Caco-2 (cell line): Measurements from ENCODE around the gene IGSF3. TPM values are rescaled to one million over a fixed set of nuclear protein-coding genes. Genes with fewer than 3 reads are reported as not detected.

ENCODE experiments used
- BruUV-seq: library from RNA; stranded (reverse); fragments of 400-500 nt; replicated peaks from 2 replicates; lab custom pipeline; 2021; lab: Mats Ljungman, UMichigan
- CTCF ChIA-PET: fragments of 300-600 bp; sonication (Branson Sonifier 250); formaldehyde crosslinking; loops from one replicate; lab custom pipeline; 2022; ENCODE audit warnings: antibody characterized with exemption; lab: Charles Lee
- POLR2A ChIA-PET: fragments of 300-600 bp; sonication (Branson Sonifier 250); formaldehyde crosslinking; loops from one replicate; lab custom pipeline; 2022; ENCODE audit warnings: antibody characterized with exemption; lab: Charles Lee
- DNase-seq, 2 experiments: peaks; one replicate each; pipeline versions ENCODE4 v3.0.0 to v3.0.0-alpha.2; 2020 to 2022
- H3K27me3 ChIP-seq: replicated peaks from 2 replicates; pipeline ENCODE4 v1.6.0; 2011; ENCODE audit warnings: low read length; ENCODE audit not compliant: control insufficient read depth, insufficient read depth
- H3K36me3 ChIP-seq: 2 replicates; pipeline ENCODE4 v1.5.1; 2011; ENCODE audit warnings: low read length; ENCODE audit not compliant: control insufficient read depth, insufficient read depth
- H3K4me1 ChIP-seq: fragments of 250-450 bp; sonication (Bioruptor Pico); 2 replicates; pipeline ENCODE4 v1.5.1; 2020; ENCODE audit warnings: mild to moderate bottlenecking
- H3K4me3 ChIP-seq: 2 replicates; pipeline ENCODE4 v1.5.1; 2011; ENCODE audit warnings: low read depth, mild to moderate bottlenecking, control low read depth, low read length
- H3K9me3 ChIP-seq: fragments of 250-450 bp; sonication (Bioruptor Pico); 2 replicates; pipeline ENCODE4 v1.5.1; 2020; ENCODE audit warnings: mild to moderate bottlenecking, moderate library complexity
- H3K27ac Mint-ChIP-seq: one replicate; pipeline ENCODE4 v1.8.0; 2022; ENCODE audit warnings: mixed read lengths; ENCODE audit not compliant: unreplicated experiment
- H3K27me3 Mint-ChIP-seq: one replicate; pipeline ENCODE4 v1.8.0; 2022; ENCODE audit warnings: mixed read lengths; ENCODE audit not compliant: insufficient read depth, unreplicated experiment
- H3K36me3 Mint-ChIP-seq: one replicate; pipeline ENCODE4 v1.8.0; 2022; ENCODE audit warnings: mild to moderate bottlenecking, mixed read lengths; ENCODE audit not compliant: insufficient read depth, unreplicated experiment
- H3K4me1 Mint-ChIP-seq: one replicate; pipeline ENCODE4 v1.8.0; 2022; ENCODE audit warnings: low read depth, mixed read lengths; ENCODE audit not compliant: unreplicated experiment
- H3K4me3 Mint-ChIP-seq: one replicate; pipeline ENCODE4 v1.8.0; 2022; ENCODE audit warnings: mild to moderate bottlenecking, moderate library complexity, mixed read lengths; ENCODE audit not compliant: unreplicated experiment
- H3K9me3 Mint-ChIP-seq: one replicate; pipeline ENCODE4 v1.8.0; 2022; ENCODE audit warnings: mixed read lengths; ENCODE audit not compliant: unreplicated experiment
- intact Hi-C: fragments of 100-400 bp; cut with micrococcal nuclease; formaldehyde crosslinking; loops from one replicate; pipeline ENCODE4 v1.10.0; 2022; ENCODE audit not compliant: unreplicated experiment
- total RNA-seq: library from RNA; stranded (reverse); gene quantifications from 2 replicates; pipeline ENCODE4 v1.2.3, GENCODE V29; 2022
- TF ChIP-seq, protein P1 (sequence below), 2 experiments: fragments of 200-600 bp in 1 of 2; IDR thresholded peaks; 1 replicate in 1 of 2; 2 replicates in 1 of 2; pipeline versions ENCODE4 v1.5.1 to v1.8.0; 2011 to 2022; ENCODE audit warnings: antibody characterized with exemption in 1 of 2, control low read depth in 1 of 2, inconsistent platforms in 1 of 2, low read depth in 1 of 2, low read length in 1 of 2, mild to moderate bottlenecking in 1 of 2, moderate library complexity in 1 of 2; ENCODE audit not compliant: insufficient read depth in 1 of 2, severe bottlenecking in 1 of 2, unreplicated experiment in 1 of 2

IGSF3 gene
- total RNA-seq, 1 experiment from 2014 or later: 24.0 TPM

DNA sequence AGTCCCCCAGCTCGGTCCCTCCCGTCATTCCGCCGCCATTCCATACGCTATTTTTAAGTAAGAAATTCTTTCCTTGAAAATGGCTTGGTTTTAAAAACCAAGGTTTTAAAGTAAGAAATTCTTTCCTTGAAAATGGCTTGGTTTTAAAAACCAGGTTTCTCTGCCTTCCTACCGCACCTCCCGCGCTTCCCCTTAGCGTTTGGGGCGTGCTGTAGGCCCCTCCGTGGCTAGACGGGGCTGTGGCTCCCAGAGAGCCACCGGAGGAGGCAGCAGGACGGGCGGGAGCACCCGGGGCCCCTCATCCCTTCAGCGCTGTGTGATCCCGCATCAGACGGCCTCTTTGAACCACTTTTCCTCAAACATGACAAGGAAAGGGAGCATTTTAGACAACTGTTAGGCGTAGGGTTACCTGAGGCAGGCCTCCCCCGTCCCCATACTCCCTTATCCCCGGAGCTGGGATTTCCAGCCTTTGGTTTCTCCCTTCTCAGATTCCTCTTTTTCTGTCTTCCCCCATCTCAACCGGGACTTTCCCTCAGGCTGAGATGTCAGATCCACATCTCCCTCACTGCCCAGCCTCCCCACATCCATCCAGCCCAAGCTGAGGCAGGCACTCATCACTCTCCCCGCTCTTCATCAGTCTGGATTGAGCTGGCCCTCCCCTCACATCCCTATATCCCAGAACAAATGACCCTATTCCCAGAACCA is 96.2 kb downstream of the IGSF3 start:
- Mint-ChIP-seq H3K27me3 (no peaks in the 10 kb centered on the region), H3K4me3 (peak overlapping the region; percentile 72), H3K27ac (peak overlapping the region; percentile 66), H3K9me3 (no peaks in the 10 kb centered on the region), H3K36me3 (peaks cover 13% of the 10 kb centered on the region), H3K4me1 (peaks cover 7% of the 10 kb centered on the region)
- ChIA-PET POLR2A (no interaction called here), CTCF (interaction anchor here (1.2 kb wide), 1 partner anchor 101 kb away, joined by 4 read pairs; no protein-coding TSS in a partner anchor)
- BruUV-seq: TSS peak; percentile 61
- peak in 1 of 2 experiments; percentile 5 for DNase-seq
- intact Hi-C loops: loop anchor here (5.0 kb wide), 2 partner anchors 151 to 166 kb away; no protein-coding TSS in a partner anchor
- Histone ChIP-seq H3K4me1 (peaks cover 11% of the 10 kb centered on the region; the same call in 1 of the 2 replicates), H3K27me3 (no peaks in the 10 kb centered on the region), H3K36me3 (no peaks in the 10 kb centered on the region), H3K4me3 (peak overlapping the region; percentile 72), H3K9me3 (no peaks in the 10 kb centered on the region)
- TF ChIP-seq, protein P1, sequence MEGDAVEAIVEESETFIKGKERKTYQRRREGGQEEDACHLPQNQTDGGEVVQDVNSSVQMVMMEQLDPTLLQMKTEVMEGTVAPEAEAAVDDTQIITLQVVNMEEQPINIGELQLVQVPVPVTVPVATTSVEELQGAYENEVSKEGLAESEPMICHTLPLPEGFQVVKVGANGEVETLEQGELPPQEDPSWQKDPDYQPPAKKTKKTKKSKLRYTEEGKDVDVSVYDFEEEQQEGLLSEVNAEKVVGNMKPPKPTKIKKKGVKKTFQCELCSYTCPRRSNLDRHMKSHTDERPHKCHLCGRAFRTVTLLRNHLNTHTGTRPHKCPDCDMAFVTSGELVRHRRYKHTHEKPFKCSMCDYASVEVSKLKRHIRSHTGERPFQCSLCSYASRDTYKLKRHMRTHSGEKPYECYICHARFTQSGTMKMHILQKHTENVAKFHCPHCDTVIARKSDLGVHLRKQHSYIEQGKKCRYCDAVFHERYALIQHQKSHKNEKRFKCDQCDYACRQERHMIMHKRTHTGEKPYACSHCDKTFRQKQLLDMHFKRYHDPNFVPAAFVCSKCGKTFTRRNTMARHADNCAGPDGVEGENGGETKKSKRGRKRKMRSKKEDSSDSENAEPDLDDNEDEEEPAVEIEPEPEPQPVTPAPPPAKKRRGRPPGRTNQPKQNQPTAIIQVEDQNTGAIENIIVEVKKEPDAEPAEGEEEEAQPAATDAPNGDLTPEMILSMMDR (IDR thresholded peaks at IDR 0.05; ENCODE audit: insufficient read depth in 1 of 2, low read depth in 1 of 2, low read length in 1 of 2, severe bottlenecking in 1 of 2, unreplicated experiment in 1 of 2): no peak

DNA sequence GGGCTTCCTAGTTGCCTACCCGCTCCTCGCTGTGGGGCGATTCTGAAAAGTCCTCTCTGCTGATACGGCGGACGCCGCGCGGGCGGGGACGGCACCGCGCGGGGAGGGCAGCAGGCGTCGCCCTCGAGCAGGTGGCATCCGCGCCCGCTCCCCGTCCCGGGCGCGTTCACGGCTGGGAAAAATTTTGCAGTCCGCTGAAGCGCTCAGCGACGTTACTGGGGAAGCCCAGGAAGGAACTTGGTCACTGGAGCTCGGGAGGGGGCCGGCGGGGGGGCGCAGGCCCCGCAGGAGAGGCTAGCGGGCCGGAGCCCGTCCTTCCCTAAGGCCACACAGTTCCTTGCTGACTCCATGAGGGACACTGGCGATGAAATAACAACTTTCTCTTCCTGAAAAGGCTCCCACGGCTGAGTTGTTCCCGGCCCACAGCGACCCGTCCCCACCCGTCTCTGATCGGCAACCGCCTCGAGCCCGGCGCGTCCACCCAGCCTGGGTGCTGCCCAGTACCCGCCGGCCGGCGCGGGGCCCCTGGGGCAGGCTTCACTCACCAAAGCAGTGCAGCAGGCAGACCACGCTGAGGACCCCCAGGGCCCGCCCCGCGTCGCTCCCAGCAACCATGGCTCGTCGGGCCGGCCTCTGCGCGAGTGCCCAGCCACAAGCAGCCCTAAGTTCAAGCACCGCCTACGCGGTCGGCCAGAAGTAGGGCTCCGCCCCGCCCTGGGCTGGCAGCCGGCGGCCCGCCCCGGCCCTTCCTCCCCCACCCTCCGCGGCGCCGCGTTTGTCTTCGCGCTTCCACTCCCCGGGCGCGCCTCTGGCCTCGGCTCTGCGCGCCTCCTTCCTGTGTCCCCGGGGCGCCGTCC is 96.9 kb downstream of the IGSF3 start, which contains the start of gene CD58:
Gene CD58 (minus strand): TSS at position 669 of the 857 bp plus-strand sequence. CDS start 54 bp downstream, at position 615.
- DNase-seq: peak; percentile 79 to 81
- CTCF ChIA-PET: interaction anchor here (0.6 to 1.2 kb wide), 2 partner anchors 102 to 245 kb away, joined by 3 to 4 read pairs; no protein-coding TSS in a partner anchor
- TF ChIP-seq, protein P1 (IDR thresholded peaks at IDR 0.05; ENCODE audit: insufficient read depth in 1 of 2, low read depth in 1 of 2, low read length in 1 of 2, severe bottlenecking in 1 of 2, unreplicated experiment in 1 of 2): peak; percentile 52 to 57
- peaks cover 11% of the 10 kb centered on the region; the same call in 1 of the 2 replicates for H3K4me1 ChIP-seq
- Mint-ChIP-seq H3K36me3 (peaks cover 9% of the 10 kb centered on the region), H3K27me3 (no peaks in the 10 kb centered on the region), H3K9me3 (no peaks in the 10 kb centered on the region), H3K4me1 (peaks cover 7% of the 10 kb centered on the region), H3K4me3 (peak within 1 kb of the TSS; percentile 72), H3K27ac (peak within 1 kb of the TSS; percentile 66)
- BruUV-seq: no TSS peak
- H3K4me3 ChIP-seq: peak within 1 kb of the TSS; percentile 72
- POLR2A ChIA-PET: interaction anchor here (0.6 kb wide), 1 partner anchor 283 kb away, joined by 3 read pairs; no protein-coding TSS in a partner anchor
- H3K36me3 ChIP-seq: no peaks in the 10 kb centered on the region
- H3K9me3 ChIP-seq: no peaks in the 10 kb centered on the region
- intact Hi-C loops: loop anchor here (5.0 kb wide), 2 partner anchors 152 to 167 kb away; no protein-coding TSS in a partner anchor
- H3K27me3 ChIP-seq: no peaks in the 10 kb centered on the region
